ENCODE results near the gene PFKFB4. TPM values are rescaled to one million over a fixed set of nuclear protein-coding genes. Genes with fewer than 3 reads are reported as not detected.

PFKFB4 gene
- total and polyA plus RNA-seq, 2 of the 8 experiments (the other 6 are each of a cell fraction or from before 2014, with no cell fraction given): 10.7 to 20.1 TPM

- Histone ChIP-seq H3K14ac (ENCODE audit: insufficient read length) (no peak overlapping the region), H3K4me3 (ENCODE audit: extremely low read depth in 1 of 4, insufficient read depth in 2 of 4, low read depth in 3 of 4, low read length in 4 of 4) (no peak overlapping the region), H2BK5ac (ENCODE audit: low read depth, low read length) (no peak overlapping the region), H3K36me3 (ENCODE audit: control insufficient read depth in 2 of 4, insufficient read depth in 4 of 4, low read length in 3 of 4) (no peaks in the 10 kb centered on the region), H2AK5ac (ENCODE audit: low read depth, low read length) (no peak overlapping the region), H3K4ac (replicated peaks; ENCODE audit: insufficient read length, low read depth, low read length) (no peak overlapping the region), H3K9ac (replicated peaks in 1 of 4; ENCODE audit: extremely low read depth in 1 of 4, low read depth in 3 of 4, low read length in 3 of 4) (no peak overlapping the region), H3K79me2 (ENCODE audit: control insufficient read depth in 1 of 2, insufficient read depth in 2 of 2, low read length in 2 of 2) (no peaks in the 10 kb centered on the region), H3K9me3 (ENCODE audit: insufficient read depth in 2 of 2, low read depth in 1 of 2, low read length in 1 of 2) (no peaks in the 10 kb centered on the region), H4K8ac (ENCODE audit: extremely low read depth, insufficient read depth, low read length) (no peak overlapping the region), H3K4me1 (replicated peaks in 1 of 4; ENCODE audit: control insufficient read depth in 3 of 4, insufficient read depth in 4 of 4, low read length in 3 of 4) (peaks cover 0 to 6% (median 0%) of the 10 kb centered on the region in 4 experiments; a peak in 1 of 7 replicates), H2AFZ (ENCODE audit: low read length) (no peak overlapping the region), H2BK12ac (ENCODE audit: low read depth, low read length) (no peak overlapping the region), H3K23ac (ENCODE audit: insufficient read length) (no peak overlapping the region), H3K23me2 (ENCODE audit: low read depth, low read length) (no peaks in the 10 kb centered on the region), H3K27me3 (replicated peaks in 1 of 4; ENCODE audit: control insufficient read depth in 3 of 4, extremely low read depth in 1 of 4, insufficient read depth in 3 of 4, low read length in 3 of 4) (no peaks in the 10 kb centered on the region), H3K18ac (ENCODE audit: extremely low read depth, low read length) (no peak overlapping the region), H4K5ac (ENCODE audit: insufficient read length, low read depth, low read length) (no peak overlapping the region), H2BK15ac (ENCODE audit: low read length) (no peak overlapping the region), H3K79me1 (ENCODE audit: low read depth, low read length) (no peaks in the 10 kb centered on the region), H3K4me2 (ENCODE audit: insufficient read depth in 1 of 2, low read depth in 2 of 2, low read length in 2 of 2) (no peak overlapping the region), H4K20me1 (replicated peaks in 1 of 2; ENCODE audit: control insufficient read depth in 1 of 2, insufficient read depth in 2 of 2, low read length in 2 of 2) (no peaks in the 10 kb centered on the region), H2BK20ac (ENCODE audit: low read length) (no peak overlapping the region), H2BK120ac (replicated peaks; ENCODE audit: low read depth, low read length) (no peak overlapping the region), H4K91ac (replicated peaks; ENCODE audit: insufficient read length, low read length) (no peak overlapping the region), H3K56ac (replicated peaks; ENCODE audit: insufficient read length, low read depth, low read length) (no peak overlapping the region), H3K27ac (ENCODE audit: low read depth, low read length) (no peak overlapping the region)
- POLR2A ChIA-PET (ENCODE audit: partially characterized antibody): interaction anchor here (0.8 to 2.7 kb wide), 7 partner anchors 10 to 51 kb away, joined by 3 to 16 read pairs (median 4); partner anchors contain the start of genes SLC26A6 and UQCRC1
- DNase-seq (ENCODE audit: low read depth in 1 of 2, low spot score in 2 of 2) (no peak), FAIRE-seq (no peak)
- 95% methylated on average over 11 of the region's 11 CpGs; no CpG with 5 or more reads in 1 of the 2 experiments for WGBS, 2 experiments (ENCODE audit: extremely low coverage in 1 of 2, insufficient coverage in 1 of 2, insufficient read length in 1 of 2, insufficient replicate concordance in 2 of 2, low coverage in 1 of 2, low lambda C conversion rate in 2 of 2, missing lambda C conversion rate in 1 of 2)
- CTCF ChIA-PET (ENCODE audit: partially characterized antibody): interaction anchor here (1.5 to 2.9 kb wide), 3 partner anchors 10 to 48 kb away, joined by 4 to 10 read pairs (median 6); partner anchors contain the start of gene SLC26A6
- TF ChIP-seq POLR2A (IDR thresholded peaks at IDR 0.05; ENCODE audit: control extremely low read depth in 1 of 2, low read depth in 2 of 2, low read length in 2 of 2) (no peak), CREB1 (IDR thresholded peaks at IDR 0.05) (no peak), TEAD4 (IDR thresholded peaks at IDR 0.05; ENCODE audit: low read depth, low read length) (no peak), RFX5 (IDR thresholded peaks at IDR 0.05; ENCODE audit: borderline replicate concordance, low read depth, low read length) (no peak), PHF8 (conservative IDR thresholded peaks at IDR 0.05; ENCODE audit: low read depth, low read length) (no peak), GABPA (IDR thresholded peaks at IDR 0.05; ENCODE audit: borderline replicate concordance, insufficient read depth, low read length) (no peak)
These were observed 31.1 kb upstream of the PFKFB4 start for GRCh38 chr3:48587686-48588085.

Measured in H1 (cell line).